Esophagus squamous epithelium (tissue), 4 donors: ENCODE data around the gene WBP1L.

Experiments used
- CTCF ChIP-seq, 6 experiments: fragments of 450-650 bp in 4 of 6; fragments of 200-600 bp in 2 of 6; sonication (generic) in 2 of 6; IDR thresholded peaks; one replicate each; pipeline ENCODE4 v1.5.1; 2016 to 2019; ENCODE audit warnings: antibody characterized with exemption in 6 of 6, mild to moderate bottlenecking in 4 of 6, moderate library complexity in 4 of 6
- POLR2A ChIP-seq, 4 donors: fragments of 450-650 bp; IDR thresholded peaks; one replicate each; pipeline ENCODE4 v1.6.1; 2017; ENCODE audit warnings: antibody characterized with exemption in 4 of 4, mild to moderate bottlenecking in 4 of 4, moderate library complexity in 3 of 4

GRCh38 chr10:102761981-102762380 is 18.2 kb downstream of the WBP1L start:
- TF ChIP-seq POLR2A (IDR thresholded peaks at IDR 0.05) (no peak), CTCF (IDR thresholded peaks at IDR 0.05) (no peak)
